ENCODE data around the gene KLHL13.
A peak's percentile ranks its signal among the peaks of the same experiment; 100 is the strongest.
"Not testable (repeated sequence)": the region's sequence is repeated elsewhere in the genome, so short reads cannot be mapped to it uniquely, and the experiment has no call there.

KLHL13 gene

GRCh38 chrX:117972711-117973109 lies 143.9 kb downstream of the KLHL13 start:
- Histone ChIP-seq H3K4me3 (ENCODE audit: insufficient read length, low read depth) (no peak overlapping the region), H3K4me1 (ENCODE audit: insufficient read depth, insufficient read length) (no peaks in the 10 kb centered on the region), H3K9ac (ENCODE audit: insufficient read length, low read depth) (no peak overlapping the region), H3K27me3 (ENCODE audit: insufficient read depth, insufficient read length) (no peaks in the 10 kb centered on the region), H3K9me3 (ENCODE audit: insufficient read depth, low read length) (no peaks in the 10 kb centered on the region), H3K36me3 (ENCODE audit: insufficient read depth, insufficient read length, low read length) (no peaks in the 10 kb centered on the region)
- DNase-seq (ENCODE audit: low read depth, low spot score): peak; percentile 46
- TF ChIP-seq ZNF274 (IDR thresholded peaks at IDR 0.05; ENCODE audit: low read depth, low read length): no peak
- TF ChIP-seq SUZ12 (IDR thresholded peaks at IDR 0.05; ENCODE audit: extremely low read depth, insufficient read depth, insufficient read length): no peak
- TF ChIP-seq YY1 (IDR thresholded peaks at IDR 0.05; ENCODE audit: insufficient read depth, insufficient read length): no peak

- Histone ChIP-seq H3K9me3 (ENCODE audit: insufficient read depth, low read length) (no peaks in the 10 kb centered on the region), H3K4me3 (ENCODE audit: insufficient read length, low read depth) (no peak overlapping the region), H3K36me3 (ENCODE audit: insufficient read depth, insufficient read length, low read length) (no peaks in the 10 kb centered on the region), H3K9ac (ENCODE audit: insufficient read length, low read depth) (no peak overlapping the region), H3K4me1 (ENCODE audit: insufficient read depth, insufficient read length) (no peaks in the 10 kb centered on the region), H3K27me3 (ENCODE audit: insufficient read depth, insufficient read length) (no peaks in the 10 kb centered on the region)
- no peak for DNase-seq (ENCODE audit: low read depth, low spot score)
- TF ChIP-seq YY1 (IDR thresholded peaks at IDR 0.05; ENCODE audit: insufficient read depth, insufficient read length) (no peak), SUZ12 (IDR thresholded peaks at IDR 0.05; ENCODE audit: extremely low read depth, insufficient read depth, insufficient read length) (no peak), ZNF274 (IDR thresholded peaks at IDR 0.05; ENCODE audit: low read depth, low read length) (no peak)
These were observed 146.8 kb downstream of the KLHL13 start for GRCh38 chrX:117969782-117970181.

DNA sequence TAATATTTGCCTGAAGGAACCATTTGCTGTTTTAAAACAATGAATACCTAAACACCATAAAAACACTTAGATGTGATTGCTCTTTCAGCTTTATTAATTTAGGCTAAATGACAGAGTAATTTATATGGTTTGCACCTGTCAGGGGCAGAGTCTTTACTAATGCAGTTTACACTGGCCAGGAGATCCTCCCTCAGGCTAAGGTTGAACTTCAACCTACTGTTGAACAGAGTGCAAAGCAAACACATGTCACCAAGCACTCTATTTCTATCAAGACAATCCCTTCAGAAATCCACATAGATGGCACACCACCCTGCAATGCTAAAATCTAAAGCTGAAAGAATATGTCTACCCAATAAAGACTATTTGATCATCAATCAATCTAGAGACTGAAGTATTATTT lies 147.3 kb downstream of the KLHL13 start:
- Histone ChIP-seq H3K4me3 (ENCODE audit: insufficient read length, low read depth) (no peak overlapping the region), H3K36me3 (ENCODE audit: insufficient read depth, insufficient read length, low read length) (no peaks in the 10 kb centered on the region), H3K4me1 (ENCODE audit: insufficient read depth, insufficient read length) (no peaks in the 10 kb centered on the region), H3K9ac (ENCODE audit: insufficient read length, low read depth) (no peak overlapping the region), H3K9me3 (ENCODE audit: insufficient read depth, low read length) (no peaks in the 10 kb centered on the region), H3K27me3 (ENCODE audit: insufficient read depth, insufficient read length) (no peaks in the 10 kb centered on the region)
- TF ChIP-seq SUZ12 (IDR thresholded peaks at IDR 0.05; ENCODE audit: extremely low read depth, insufficient read depth, insufficient read length) (no peak), YY1 (IDR thresholded peaks at IDR 0.05; ENCODE audit: insufficient read depth, insufficient read length) (no peak), ZNF274 (IDR thresholded peaks at IDR 0.05; ENCODE audit: low read depth, low read length) (no peak)
- no peak for DNase-seq (ENCODE audit: low read depth, low spot score)

- no peaks in the 10 kb centered on the region for H3K9me3 ChIP-seq (ENCODE audit: insufficient read depth, low read length)
- TF ChIP-seq SUZ12 (IDR thresholded peaks at IDR 0.05; ENCODE audit: extremely low read depth, insufficient read depth, insufficient read length): no peak
- TF ChIP-seq YY1 (IDR thresholded peaks at IDR 0.05; ENCODE audit: insufficient read depth, insufficient read length): no peak
- TF ChIP-seq ZNF274 (IDR thresholded peaks at IDR 0.05; ENCODE audit: low read depth, low read length): no peak
- DNase-seq (ENCODE audit: low read depth, low spot score): no peak
- H3K4me3 ChIP-seq (ENCODE audit: insufficient read length, low read depth): no peak overlapping the region
- no peaks in the 10 kb centered on the region for H3K27me3 ChIP-seq (ENCODE audit: insufficient read depth, insufficient read length)
- H3K36me3 ChIP-seq (ENCODE audit: insufficient read depth, insufficient read length, low read length): no peaks in the 10 kb centered on the region
- no peak overlapping the region for H3K9ac ChIP-seq (ENCODE audit: insufficient read length, low read depth)
- no peaks in the 10 kb centered on the region for H3K4me1 ChIP-seq (ENCODE audit: insufficient read depth, insufficient read length)
These were observed 157.6 kb downstream of the KLHL13 start for GRCh38 chrX:117959045-117959444.

- Histone ChIP-seq H3K27me3 (ENCODE audit: insufficient read depth, insufficient read length) (no peaks in the 10 kb centered on the region), H3K4me3 (ENCODE audit: insufficient read length, low read depth) (no peak overlapping the region), H3K36me3 (ENCODE audit: insufficient read depth, insufficient read length, low read length) (no peaks in the 10 kb centered on the region), H3K9ac (ENCODE audit: insufficient read length, low read depth) (no peak overlapping the region), H3K9me3 (ENCODE audit: insufficient read depth, low read length) (no peaks in the 10 kb centered on the region), H3K4me1 (ENCODE audit: insufficient read depth, insufficient read length) (no peaks in the 10 kb centered on the region)
- no peak for DNase-seq (ENCODE audit: low read depth, low spot score)
- TF ChIP-seq YY1 (IDR thresholded peaks at IDR 0.05; ENCODE audit: insufficient read depth, insufficient read length): no peak
- no peak for TF ChIP-seq SUZ12 (IDR thresholded peaks at IDR 0.05; ENCODE audit: extremely low read depth, insufficient read depth, insufficient read length)
- no peak for TF ChIP-seq ZNF274 (IDR thresholded peaks at IDR 0.05; ENCODE audit: low read depth, low read length)
These were observed 159.5 kb downstream of the KLHL13 start for GRCh38 chrX:117957128-117957527.

- not testable (repeated sequence) for H3K27me3 ChIP-seq (ENCODE audit: insufficient read depth, insufficient read length); DNase-seq (ENCODE audit: low read depth, low spot score)
These were observed 177.3 kb downstream of the KLHL13 start for GRCh38 chrX:117939296-117939695.

DNA sequence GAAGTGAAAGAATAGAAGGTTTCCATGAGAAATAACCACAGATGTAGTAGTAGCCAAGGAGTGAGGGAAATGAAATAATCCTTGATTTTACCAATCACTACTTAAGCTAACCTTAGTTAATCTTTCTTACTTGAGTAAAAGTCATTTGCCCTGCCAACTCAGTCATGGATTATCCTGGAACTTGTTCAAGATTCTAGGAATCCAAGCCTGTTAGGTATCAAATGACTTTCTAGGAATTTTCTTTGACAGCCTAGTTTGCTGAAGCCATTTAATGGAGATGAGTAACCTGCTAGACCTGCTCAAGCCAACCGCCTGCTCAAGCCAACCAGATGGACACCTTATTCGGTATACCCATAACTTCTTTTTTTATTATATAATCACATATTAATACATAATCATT lies 180.5 kb downstream of the KLHL13 start:
- H3K4me3 ChIP-seq (ENCODE audit: insufficient read length, low read depth): no peak overlapping the region
- no peak for DNase-seq (ENCODE audit: low read depth, low spot score)
- no peak for TF ChIP-seq ZNF274 (IDR thresholded peaks at IDR 0.05; ENCODE audit: low read depth, low read length)
- TF ChIP-seq SUZ12 (IDR thresholded peaks at IDR 0.05; ENCODE audit: extremely low read depth, insufficient read depth, insufficient read length): no peak
- TF ChIP-seq YY1 (IDR thresholded peaks at IDR 0.05; ENCODE audit: insufficient read depth, insufficient read length): no peak

More at GRCh38 chrX:117939296-117939695, 177.3 kb downstream of the KLHL13 start:
- H3K9ac ChIP-seq (ENCODE audit: insufficient read length, low read depth); H3K4me3 ChIP-seq (ENCODE audit: insufficient read length, low read depth); H3K4me1 ChIP-seq (ENCODE audit: insufficient read depth, insufficient read length); H3K36me3 ChIP-seq (ENCODE audit: insufficient read depth, insufficient read length, low read length); H3K9me3 ChIP-seq (ENCODE audit: insufficient read depth, low read length): not testable (repeated sequence)

DNA sequence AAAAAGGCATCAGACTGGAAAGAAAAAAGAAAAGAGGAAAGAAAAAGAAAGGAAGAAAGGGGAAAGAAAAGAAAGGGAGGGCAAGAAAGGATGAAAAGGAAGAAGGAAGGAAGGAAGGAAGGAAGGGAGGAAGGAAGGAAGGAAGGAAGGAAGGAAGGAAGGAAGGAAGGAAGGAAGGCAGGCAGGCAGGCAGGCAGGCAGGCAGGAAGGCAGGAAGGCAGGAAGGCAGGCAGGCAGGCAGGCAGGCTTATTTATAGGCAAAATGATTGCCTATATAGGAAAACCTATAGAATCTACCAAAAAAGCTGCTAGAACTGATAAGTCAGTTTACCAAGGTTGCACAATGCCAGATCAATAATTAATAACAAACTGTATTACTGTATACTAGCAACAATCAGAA lies 186.5 kb downstream of the KLHL13 start:
- H3K9me3 ChIP-seq (ENCODE audit: insufficient read depth, low read length): not testable (repeated sequence)

More for the DNA sequence above, 180.5 kb downstream of the KLHL13 start:
- Histone ChIP-seq H3K9ac (ENCODE audit: insufficient read length, low read depth) (no peak overlapping the region), H3K9me3 (ENCODE audit: insufficient read depth, low read length) (no peaks in the 10 kb centered on the region), H3K4me1 (ENCODE audit: insufficient read depth, insufficient read length) (no peaks in the 10 kb centered on the region), H3K36me3 (ENCODE audit: insufficient read depth, insufficient read length, low read length) (no peaks in the 10 kb centered on the region), H3K27me3 (ENCODE audit: insufficient read depth, insufficient read length) (no peaks in the 10 kb centered on the region)

More for the DNA sequence above, 186.5 kb downstream of the KLHL13 start:
- H3K9ac ChIP-seq (ENCODE audit: insufficient read length, low read depth); H3K4me3 ChIP-seq (ENCODE audit: insufficient read length, low read depth); H3K4me1 ChIP-seq (ENCODE audit: insufficient read depth, insufficient read length); H3K36me3 ChIP-seq (ENCODE audit: insufficient read depth, insufficient read length, low read length); DNase-seq (ENCODE audit: low read depth, low spot score); H3K27me3 ChIP-seq (ENCODE audit: insufficient read depth, insufficient read length): not testable (repeated sequence)

Data from NT2/D1 (cell line).